Ramos (cell line): ENCODE measurements around the gene KCNQ1OT1.

Experiments
- in situ Hi-C: fragments of 300-500 bp; cut with MboI; formaldehyde crosslinking; loops from one replicate; pipeline ENCODE4 v1.14.3; 2022; ENCODE audit warnings: low sequenced_read_pairs; ENCODE audit not compliant: unreplicated experiment

The KCNQ1OT1 gene

GRCh38 chr11:2737866-2738265, 38.1 kb upstream of the KCNQ1OT1 start:
- in situ Hi-C loops, result no loop called here

GRCh38 chr11:2737226-2737590, 37.4 kb upstream of the KCNQ1OT1 start:
- in situ Hi-C loops, result no loop called here

DNA sequence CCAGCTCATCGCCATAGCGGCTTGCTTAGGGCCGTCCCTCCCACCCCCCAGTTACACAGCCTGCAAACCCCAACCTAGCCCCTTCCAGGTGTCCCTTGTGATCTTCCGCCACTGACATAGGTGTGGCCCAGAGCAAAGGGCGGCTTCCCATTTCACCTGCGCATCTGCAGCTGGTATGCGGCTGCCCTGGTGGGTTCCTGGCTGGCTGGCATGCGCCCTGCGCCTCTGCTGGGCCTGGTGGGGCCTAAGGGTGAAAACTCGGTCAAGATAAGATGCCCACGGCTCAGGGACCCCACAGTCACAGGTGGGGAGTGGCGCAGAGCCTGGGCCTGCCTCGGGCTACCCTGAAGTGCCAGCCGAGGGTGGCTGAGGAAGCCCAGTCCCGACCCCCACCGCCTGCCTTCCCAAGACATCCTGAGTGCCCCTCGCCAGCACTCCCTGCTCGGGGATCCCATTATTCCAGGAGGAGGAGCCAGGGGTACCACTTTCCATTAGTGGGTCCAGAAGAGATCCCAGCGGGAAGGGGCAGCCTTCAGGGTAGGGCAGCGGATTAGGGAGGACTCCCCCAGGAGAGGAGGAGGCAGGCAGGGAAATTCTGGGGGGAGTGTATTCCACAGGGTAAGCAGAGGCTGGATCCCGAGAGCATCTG, 36.9 kb upstream of the KCNQ1OT1 start:
- in situ Hi-C loops, result no loop called here

DNA sequence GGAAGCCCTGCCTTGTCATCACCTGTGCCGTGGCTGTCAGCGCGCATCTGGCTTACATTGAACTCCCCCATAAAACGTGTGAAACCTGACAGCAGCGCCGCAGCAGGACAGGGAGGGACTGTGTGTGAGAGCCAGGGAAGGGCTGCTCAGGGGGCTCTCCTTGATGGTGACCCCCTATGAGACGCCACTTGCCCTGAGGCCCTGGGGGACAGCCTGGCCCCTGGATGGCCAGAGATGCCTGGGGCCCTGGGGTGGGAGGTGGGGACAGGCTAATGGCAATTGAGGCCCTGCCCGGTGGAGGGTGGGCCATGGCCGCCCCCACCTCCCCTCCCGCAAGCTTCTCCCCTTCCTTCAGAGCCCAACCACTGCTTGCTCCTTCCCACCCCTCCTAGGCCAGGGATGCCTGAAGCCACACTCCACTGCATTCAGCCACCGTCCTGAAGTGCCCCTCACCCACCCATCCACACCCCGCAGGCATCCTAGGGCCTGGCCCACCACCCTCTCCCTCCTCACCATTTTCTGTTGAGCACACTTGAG, 35.3 kb upstream of the KCNQ1OT1 start:
- in situ Hi-C loops, result no loop called here

DNA sequence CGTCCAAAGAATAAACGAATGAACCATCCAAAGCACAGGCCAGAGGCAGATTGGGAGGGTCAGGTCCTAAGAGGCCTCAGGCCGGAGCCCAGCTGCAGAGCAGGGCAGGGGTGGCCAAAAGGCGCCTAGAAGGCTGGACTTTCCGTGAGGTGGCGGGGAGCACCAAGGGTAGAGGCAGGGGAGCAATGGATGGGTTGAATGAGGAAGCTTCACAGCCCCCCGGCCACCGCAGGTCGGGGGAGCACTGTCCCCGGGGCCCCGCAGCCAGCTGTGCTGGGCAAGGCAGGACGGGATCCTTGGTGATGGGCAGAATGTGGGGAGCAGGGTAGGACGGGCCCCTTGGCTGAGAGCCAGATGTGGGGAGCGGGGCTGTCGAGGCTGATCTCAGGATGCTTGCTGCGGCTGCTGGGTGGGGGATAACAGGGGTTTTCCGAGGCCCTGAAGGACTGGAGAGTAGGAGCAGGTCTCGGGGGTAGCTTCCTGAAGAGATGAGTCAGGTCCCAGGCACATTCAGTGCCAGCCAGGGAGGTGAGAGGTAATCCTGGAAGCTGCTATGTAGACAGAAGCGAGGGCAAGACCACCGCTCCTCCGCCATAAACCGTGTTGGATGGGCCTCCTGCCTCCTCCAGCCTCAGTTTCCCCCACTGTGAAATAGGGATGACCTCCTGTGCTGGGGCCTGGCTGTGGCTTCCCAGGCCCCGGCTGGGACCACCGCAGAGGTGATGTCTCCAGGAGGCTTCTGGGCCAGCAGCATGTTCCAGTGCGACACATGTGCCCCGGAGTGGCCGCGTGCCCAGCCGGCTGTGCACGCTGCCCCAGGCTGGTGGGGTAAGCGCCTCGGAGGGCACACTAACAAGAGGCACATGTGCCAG, 34.6 kb upstream of the KCNQ1OT1 start:
- in situ Hi-C loops, result no loop called here

GRCh38 chr11:2732940-2733628, 33.3 kb upstream of the KCNQ1OT1 start:
- in situ Hi-C loops, result no loop called here

DNA sequence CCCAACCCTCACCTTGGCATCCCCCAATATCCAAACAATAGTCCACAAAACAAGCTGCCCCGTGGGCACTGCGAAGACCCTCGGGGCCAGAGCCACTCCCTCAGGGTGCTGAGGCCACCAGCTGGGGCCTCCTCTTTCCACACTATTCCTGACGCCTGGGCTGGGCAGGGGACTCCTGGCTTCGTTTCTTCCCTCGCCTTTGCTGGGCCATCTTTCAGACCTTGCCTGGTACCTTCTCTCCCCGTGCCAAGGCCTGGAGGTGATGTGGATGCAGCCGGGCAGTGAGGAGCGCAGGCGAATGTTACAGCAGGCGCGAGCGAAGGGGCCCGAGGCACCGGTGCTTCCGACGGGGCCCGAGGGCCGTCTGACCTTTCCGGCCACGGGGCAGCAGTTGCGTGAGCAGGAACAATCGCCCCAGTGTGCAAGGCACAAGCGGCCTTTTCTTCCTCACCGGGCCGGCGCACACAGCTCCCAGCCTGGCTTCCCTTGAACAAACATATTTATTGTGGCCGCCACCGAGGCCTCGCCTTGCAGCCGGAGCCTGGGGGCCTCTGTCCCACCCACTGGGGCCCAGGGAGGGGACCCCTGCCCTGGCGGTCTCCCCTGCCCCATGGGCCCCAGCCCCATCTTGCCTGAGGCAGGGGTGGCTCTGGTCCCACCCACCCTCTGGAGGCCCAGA, 32.6 kb upstream of the KCNQ1OT1 start:
- in situ Hi-C loops, result no loop called here

GRCh38 chr11:2731130-2732125, 31.6 kb upstream of the KCNQ1OT1 start:
- in situ Hi-C loops, result no loop called here

GRCh38 chr11:2730272-2731129, 30.7 kb upstream of the KCNQ1OT1 start:
- in situ Hi-C loops, result no loop called here

DNA sequence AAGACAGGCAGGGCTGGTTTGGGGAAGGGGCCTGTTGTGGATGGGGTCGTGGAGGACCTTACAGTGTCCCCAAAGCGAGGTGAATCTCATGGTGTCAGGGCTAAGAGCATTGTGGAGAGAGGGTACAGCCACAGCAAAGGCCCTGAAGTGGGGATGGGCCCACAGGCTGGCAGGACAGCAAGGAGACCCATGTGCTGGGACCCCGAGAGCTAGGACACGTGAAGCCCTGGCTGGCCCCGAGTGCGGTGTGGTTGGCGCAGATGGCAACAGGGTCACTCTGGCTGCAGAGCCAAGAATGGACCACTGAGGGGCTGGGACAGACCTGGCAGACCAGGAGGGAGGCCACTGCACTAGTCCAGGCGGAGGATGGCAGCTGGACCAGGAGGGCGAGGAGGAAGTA, 30.0 kb upstream of the KCNQ1OT1 start:
- in situ Hi-C loops, result no loop called here

- in situ Hi-C loops, result no loop called here
These were observed 29.0 kb upstream of the KCNQ1OT1 start for GRCh38 chr11:2728663-2729332.

DNA sequence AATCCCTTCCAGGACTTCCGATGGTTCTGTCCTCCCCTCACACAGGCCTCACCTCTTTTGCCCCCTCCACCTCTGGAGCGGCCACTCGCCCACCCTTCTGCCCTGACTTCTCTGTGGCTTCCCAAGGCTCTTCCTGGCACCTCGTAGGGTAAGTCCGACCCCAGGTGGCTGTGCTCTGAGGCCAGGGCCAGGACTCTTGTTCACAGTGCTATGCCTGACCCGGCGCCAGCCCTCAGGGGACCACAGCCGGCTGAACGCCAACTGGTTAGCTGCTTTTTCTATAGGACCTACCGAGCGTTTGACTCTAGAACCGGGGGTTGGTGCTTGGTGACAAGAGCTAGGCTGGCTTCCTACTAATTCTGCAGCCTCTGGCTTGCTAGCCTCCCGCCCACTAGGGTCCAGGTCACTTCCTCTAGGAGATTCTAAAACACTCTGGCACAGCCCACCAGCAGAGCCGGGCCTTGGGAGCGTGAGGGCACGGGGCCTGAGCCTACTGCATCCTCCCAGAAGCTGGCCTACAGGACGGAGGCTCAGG, 28.4 kb upstream of the KCNQ1OT1 start:
- in situ Hi-C loops, result no loop called here

DNA sequence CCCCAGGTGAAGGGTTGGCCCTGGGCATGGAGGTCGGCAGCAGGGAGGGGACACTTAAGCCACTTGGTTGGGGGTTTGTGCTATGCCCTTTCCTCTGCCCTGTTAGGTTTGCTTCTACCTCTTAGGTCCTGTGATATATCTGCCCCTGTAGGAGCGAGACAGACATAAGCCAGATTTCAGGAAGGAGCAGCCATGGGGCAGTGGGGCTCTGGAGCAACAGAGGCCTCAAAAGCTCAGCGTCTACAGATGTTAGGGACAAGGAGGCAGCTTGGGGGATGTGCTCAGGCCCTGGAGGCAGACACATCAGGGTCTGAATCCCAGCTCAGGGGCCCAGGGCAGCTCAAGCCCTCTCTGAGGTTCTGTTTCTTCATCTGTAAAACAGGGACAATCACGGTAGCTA, 27.2 kb upstream of the KCNQ1OT1 start:
- in situ Hi-C loops, result no loop called here

DNA sequence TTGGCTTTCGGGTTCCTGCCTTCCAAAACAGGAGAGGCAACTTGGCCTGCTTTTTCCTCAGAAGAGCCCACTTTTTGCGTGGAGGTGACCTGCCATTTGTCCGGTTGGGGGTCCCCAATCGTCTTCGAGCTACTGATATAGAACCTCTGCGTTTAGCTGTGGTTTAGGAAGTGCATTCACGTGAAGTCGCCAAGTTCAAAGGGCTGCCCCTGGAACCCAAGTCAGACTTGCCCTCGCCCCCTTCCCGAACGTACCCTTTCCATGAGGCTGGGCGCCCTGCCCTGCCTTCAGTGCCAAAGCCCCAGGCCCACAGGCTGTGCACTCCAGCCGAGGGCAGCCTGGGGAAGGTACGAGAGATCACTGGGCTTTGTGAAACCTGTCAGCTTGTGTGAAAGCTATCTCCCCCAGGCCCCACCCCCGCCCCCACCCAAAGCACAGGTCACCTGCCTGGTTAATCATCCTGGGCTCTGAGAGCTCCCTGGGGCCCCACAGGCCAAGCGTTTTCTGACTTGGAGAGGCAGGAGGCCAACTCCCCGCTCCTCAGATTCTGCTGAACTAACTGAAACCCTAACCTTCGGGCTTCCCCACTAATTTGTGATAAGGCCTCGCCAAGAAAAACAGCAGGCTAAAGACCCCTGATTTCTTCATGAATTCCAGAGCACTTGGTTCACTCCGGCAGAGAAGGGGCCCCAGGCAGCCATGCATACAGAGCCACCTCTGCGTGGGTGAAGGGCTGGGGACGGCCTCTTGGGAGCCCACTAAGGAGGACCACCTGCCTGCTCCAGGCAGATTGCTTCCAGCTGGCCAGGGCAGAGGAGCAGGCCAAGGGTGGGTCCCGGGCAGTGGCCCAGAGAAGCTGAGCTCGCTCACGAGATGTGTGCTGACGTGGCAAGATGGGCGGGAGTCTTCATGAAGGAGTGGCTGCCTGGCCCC, 25.8 kb upstream of the KCNQ1OT1 start:
- in situ Hi-C loops, result no loop called here

GRCh38 chr11:2724653-2725367, 25.0 kb upstream of the KCNQ1OT1 start:
- in situ Hi-C loops, result no loop called here

GRCh38 chr11:2724104-2724503, 24.3 kb upstream of the KCNQ1OT1 start:
- in situ Hi-C loops, result no loop called here
